ENCODE data around the gene KCNH5. TPM values are rescaled to one million over a fixed set of nuclear protein-coding genes. Genes with fewer than 3 reads are reported as not detected.

KCNH5 gene
- total RNA-seq, 1 donor from 2014 or later: 2.4 TPM

DNA sequence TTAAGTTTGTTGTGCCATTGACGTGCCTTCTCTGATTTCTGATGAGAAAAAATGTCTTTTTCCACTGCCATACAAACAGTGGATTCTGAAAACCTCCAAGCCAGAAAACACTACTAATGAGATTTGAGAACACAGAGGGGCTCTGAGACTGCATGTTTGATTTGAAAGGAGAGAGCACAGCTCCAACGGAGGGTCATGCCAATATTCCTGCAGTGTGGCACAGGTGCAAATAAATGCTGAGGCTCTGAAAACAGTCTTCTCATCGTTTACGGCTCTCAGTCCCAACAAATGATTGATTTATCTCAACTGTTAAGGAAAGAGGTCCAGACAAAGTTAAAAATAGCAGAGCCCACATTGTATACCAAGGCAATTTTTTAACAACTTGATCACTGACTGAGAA is 128.7 kb downstream of the KCNH5 start:
- Mint-ChIP-seq H3K4me3 (ENCODE audit: unreplicated experiment) (no peak overlapping the region), H3K27ac (ENCODE audit: unreplicated experiment) (no peak overlapping the region), H3K4me1 (ENCODE audit: low read depth, unreplicated experiment) (peaks cover 2% of the 10 kb centered on the region), H3K36me3 (ENCODE audit: low read depth, unreplicated experiment) (no peaks in the 10 kb centered on the region), H3K27me3 (ENCODE audit: low read depth, unreplicated experiment) (no peaks in the 10 kb centered on the region), H3K9me3 (ENCODE audit: unreplicated experiment) (no peaks in the 10 kb centered on the region)
- no peak overlapping the region for H3K27ac ChIP-seq (ENCODE audit: low read depth, low read length)
- H3K27me3 ChIP-seq (ENCODE audit: insufficient read depth, low read length): no peaks in the 10 kb centered on the region
- no peaks in the 10 kb centered on the region for H3K36me3 ChIP-seq (ENCODE audit: insufficient read depth, low read length)
- H2AFZ ChIP-seq (ENCODE audit: low read depth, low read length): no peak overlapping the region
- no peaks in the 10 kb centered on the region for H4K20me1 ChIP-seq (ENCODE audit: insufficient read depth, low read length)
- DNase-seq (ENCODE audit: low read depth) (no peak), FAIRE-seq (no peak)
- no peak for TF ChIP-seq CTCF (IDR thresholded peaks at IDR 0.05; ENCODE audit: insufficient read depth, low read depth, low read length)
- TF ChIP-seq EZH2 (IDR thresholded peaks at IDR 0.05; ENCODE audit: insufficient read depth, low read length): no peak
- no peak overlapping the region for H3K9ac ChIP-seq (ENCODE audit: low read length)
- H3K4me3 ChIP-seq (ENCODE audit: insufficient read depth, low read depth, low read length): no peak overlapping the region
- no peaks in the 10 kb centered on the region for H3K79me2 ChIP-seq (ENCODE audit: insufficient read depth, low read length)
- H3K4me2 ChIP-seq (ENCODE audit: low read length): no peak overlapping the region
- no peaks in the 10 kb centered on the region for H3K9me3 ChIP-seq (ENCODE audit: insufficient read depth, low read depth, low read length)
- H3K4me1 ChIP-seq (ENCODE audit: insufficient read depth, low read length): no peaks in the 10 kb centered on the region

GRCh38 chr14:62914873-62915272 is 130.4 kb downstream of the KCNH5 start:
- no peaks in the 10 kb centered on the region for H3K9me3 ChIP-seq (ENCODE audit: insufficient read depth, low read depth, low read length)
- H3K36me3 ChIP-seq (ENCODE audit: insufficient read depth, low read length): no peaks in the 10 kb centered on the region
- H3K4me3 Mint-ChIP-seq (ENCODE audit: unreplicated experiment): no peak overlapping the region
- H3K4me2 ChIP-seq (ENCODE audit: low read length): no peak overlapping the region
- H3K9ac ChIP-seq (ENCODE audit: low read length): no peak overlapping the region
- H3K4me1 Mint-ChIP-seq (ENCODE audit: low read depth, unreplicated experiment): no peaks in the 10 kb centered on the region
- DNase-seq (ENCODE audit: low read depth) (no peak), FAIRE-seq (no peak)
- no peak overlapping the region for H3K27ac ChIP-seq (ENCODE audit: low read depth, low read length)
- no peaks in the 10 kb centered on the region for H3K9me3 Mint-ChIP-seq (ENCODE audit: unreplicated experiment)
- H2AFZ ChIP-seq (ENCODE audit: low read depth, low read length): no peak overlapping the region
- no peaks in the 10 kb centered on the region for H3K79me2 ChIP-seq (ENCODE audit: insufficient read depth, low read length)
- H3K27me3 Mint-ChIP-seq (ENCODE audit: low read depth, unreplicated experiment): no peaks in the 10 kb centered on the region
- H3K27me3 ChIP-seq (ENCODE audit: insufficient read depth, low read length): no peaks in the 10 kb centered on the region
- no peaks in the 10 kb centered on the region for H4K20me1 ChIP-seq (ENCODE audit: insufficient read depth, low read length)
- H3K4me1 ChIP-seq (ENCODE audit: insufficient read depth, low read length): no peaks in the 10 kb centered on the region
- no peak for TF ChIP-seq CTCF (IDR thresholded peaks at IDR 0.05; ENCODE audit: insufficient read depth, low read depth, low read length)
- no peak for TF ChIP-seq EZH2 (IDR thresholded peaks at IDR 0.05; ENCODE audit: insufficient read depth, low read length)
- H3K4me3 ChIP-seq (ENCODE audit: insufficient read depth, low read depth, low read length): no peak overlapping the region
- no peak overlapping the region for H3K27ac Mint-ChIP-seq (ENCODE audit: unreplicated experiment)
- no peaks in the 10 kb centered on the region for H3K36me3 Mint-ChIP-seq (ENCODE audit: low read depth, unreplicated experiment)

DNA sequence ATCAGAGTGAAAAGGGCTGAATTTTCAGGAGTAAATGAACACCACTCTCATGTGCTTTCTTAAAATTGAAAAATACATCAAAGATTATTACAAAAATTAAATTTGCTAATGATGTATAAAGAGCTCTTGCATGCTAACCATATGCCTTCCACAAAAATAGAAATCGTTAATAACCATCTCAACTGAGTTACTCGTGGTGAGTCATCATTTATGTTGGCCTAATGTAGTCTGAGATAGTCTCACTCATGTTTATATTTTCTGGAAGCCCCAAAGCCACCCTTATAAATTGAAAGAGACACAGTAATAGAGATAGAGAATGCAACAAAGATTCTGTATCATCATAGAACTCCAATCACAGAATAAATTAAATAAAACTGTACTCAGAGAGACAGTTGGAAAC is 131.2 kb downstream of the KCNH5 start:
- no peaks in the 10 kb centered on the region for H3K36me3 Mint-ChIP-seq (ENCODE audit: low read depth, unreplicated experiment)
- Histone ChIP-seq H3K4me3 (ENCODE audit: insufficient read depth, low read depth, low read length) (no peak overlapping the region), H3K4me2 (ENCODE audit: low read length) (no peak overlapping the region), H3K27ac (ENCODE audit: low read depth, low read length) (no peak overlapping the region), H3K79me2 (ENCODE audit: insufficient read depth, low read length) (no peaks in the 10 kb centered on the region), H2AFZ (ENCODE audit: low read depth, low read length) (no peak overlapping the region), H3K4me1 (ENCODE audit: insufficient read depth, low read length) (no peaks in the 10 kb centered on the region), H3K27me3 (ENCODE audit: insufficient read depth, low read length) (no peaks in the 10 kb centered on the region), H3K36me3 (ENCODE audit: insufficient read depth, low read length) (no peaks in the 10 kb centered on the region), H3K9me3 (ENCODE audit: insufficient read depth, low read depth, low read length) (no peaks in the 10 kb centered on the region), H3K9ac (ENCODE audit: low read length) (no peak overlapping the region), H4K20me1 (ENCODE audit: insufficient read depth, low read length) (no peaks in the 10 kb centered on the region)
- FAIRE-seq (no peak), DNase-seq (ENCODE audit: low read depth) (peak; percentile 60)
- H3K4me1 Mint-ChIP-seq (ENCODE audit: low read depth, unreplicated experiment): no peaks in the 10 kb centered on the region
- no peaks in the 10 kb centered on the region for H3K27me3 Mint-ChIP-seq (ENCODE audit: low read depth, unreplicated experiment)
- H3K27ac Mint-ChIP-seq (ENCODE audit: unreplicated experiment): no peak overlapping the region
- no peak overlapping the region for H3K4me3 Mint-ChIP-seq (ENCODE audit: unreplicated experiment)
- H3K9me3 Mint-ChIP-seq (ENCODE audit: unreplicated experiment): no peaks in the 10 kb centered on the region
- TF ChIP-seq CTCF (IDR thresholded peaks at IDR 0.05; ENCODE audit: insufficient read depth, low read depth, low read length) (no peak), EZH2 (IDR thresholded peaks at IDR 0.05; ENCODE audit: insufficient read depth, low read length) (no peak)

Measured in astrocyte (in vitro differentiated cells and primary cell).